Lower leg skin (tissue), 4 donors: ENCODE measurements around the gene GPR141. TPM values are rescaled to one million over a fixed set of nuclear protein-coding genes. Genes with fewer than 3 reads are reported as not detected.
A peak's percentile ranks its signal among the peaks of the same experiment; 100 is the strongest.

ENCODE experiments used
- DNase-seq, 2 donors: peaks; one replicate each; pipeline ENCODE4 v3.0.0-alpha.2; 2019; ENCODE audit warnings: low spot score in 2 of 2
- H3K4me3 ChIP-seq: fragments of 200-600 bp; sonication (generic); 2 replicates; pipeline ENCODE4 v1.5.1; 2017; ENCODE audit warnings: mild to moderate bottlenecking, low read depth; ENCODE audit not compliant: poor library complexity, severe bottlenecking
- CTCF ChIP-seq, 3 donors: fragments of 450-650 bp; IDR thresholded peaks; one replicate each; pipeline ENCODE4 v1.5.1; 2016; ENCODE audit warnings: antibody characterized with exemption in 3 of 3, mild to moderate bottlenecking in 3 of 3, moderate library complexity in 2 of 3
- POLR2A ChIP-seq, 2 donors: fragments of 450-650 bp; IDR thresholded peaks; one replicate each; pipeline ENCODE4 v1.6.1; 2016 to 2017; ENCODE audit warnings: antibody characterized with exemption in 2 of 2, mild to moderate bottlenecking in 1 of 2, moderate library complexity in 1 of 2
- WGBS, 2 donors: methylation state at CpG; one replicate each; pipeline ENCODE4 v1.1.5; 2018; 5-methylcytosine and 5-hydroxymethylcytosine counted together
- intact Hi-C: fragments of 100-400 bp; cut with DNase I; formaldehyde crosslinking; loops from one replicate; pipeline ENCODE4 v1.15.0; 2023; ENCODE audit warnings: low total_unique reads
- total RNA-seq, 4 donors: library from RNA; depleted of rRNA; stranded (reverse); fragments of >200 nt; gene quantifications; one replicate each; pipeline ENCODE4 v1.1.0, GENCODE V29; 2016

Gene GPR141
- total RNA-seq, 4 donors from 2014 or later: 0.39 to 1.6 (median 0.49) TPM; not detected in 1

GRCh38 chr7:37724732-37725131 is 41.2 kb downstream of the GPR141 start:
- H3K4me3 ChIP-seq: no peak overlapping the region
- WGBS, 2 donors: 81 to 93% methylated on average over 4 of the region's 4 CpGs
- intact Hi-C loops: no loop called here
- DNase-seq: no peak
- TF ChIP-seq POLR2A (IDR thresholded peaks at IDR 0.05) (no peak), CTCF (IDR thresholded peaks at IDR 0.05) (no peak)

- intact Hi-C loops: no loop called here
- TF ChIP-seq CTCF (IDR thresholded peaks at IDR 0.05) (no peak), POLR2A (IDR thresholded peaks at IDR 0.05) (no peak)
- DNase-seq: no peak
- WGBS, 2 donors: 90 to 94% methylated on average over 1 of the region's 1 CpG
- H3K4me3 ChIP-seq: no peak overlapping the region
These were observed 42.5 kb downstream of the GPR141 start for GRCh38 chr7:37726016-37726415.

GRCh38 chr7:37728747-37729146 is 45.2 kb downstream of the GPR141 start:
- 19% methylated on average over 1 of the region's 1 CpG for WGBS, 2 donors
- TF ChIP-seq POLR2A (IDR thresholded peaks at IDR 0.05): no peak
- TF ChIP-seq CTCF (IDR thresholded peaks at IDR 0.05): no peak
- intact Hi-C loops: no loop called here
- H3K4me3 ChIP-seq: no peak overlapping the region
- no peak for DNase-seq

- TF ChIP-seq POLR2A (IDR thresholded peaks at IDR 0.05) (no peak), CTCF (IDR thresholded peaks at IDR 0.05) (no peak)
- intact Hi-C loops: no loop called here
- no peak overlapping the region for H3K4me3 ChIP-seq
- DNase-seq: no peak
These were observed 45.6 kb downstream of the GPR141 start for GRCh38 chr7:37729181-37729580.

GRCh38 chr7:37730501-37730900 is 46.9 kb downstream of the GPR141 start:
- intact Hi-C loops: no loop called here
- no peak for TF ChIP-seq CTCF (IDR thresholded peaks at IDR 0.05)
- no peak for TF ChIP-seq POLR2A (IDR thresholded peaks at IDR 0.05)
- DNase-seq: no peak
- no peak overlapping the region for H3K4me3 ChIP-seq
- WGBS, 2 donors: 35 to 54% methylated on average over 4 of the region's 4 CpGs

- intact Hi-C loops: no loop called here
- no peak overlapping the region for H3K4me3 ChIP-seq
- 17 to 26% methylated on average over 3 of the region's 3 CpGs for WGBS, 2 donors
- DNase-seq: peak in 1 of 2 donors; percentile 59
- TF ChIP-seq CTCF (IDR thresholded peaks at IDR 0.05) (peak in 1 of 3 donors; percentile 17), POLR2A (IDR thresholded peaks at IDR 0.05) (no peak)
These were observed 48.7 kb downstream of the GPR141 start for GRCh38 chr7:37732253-37732652.
